Mesenchymal stem cell (in vitro differentiated cells and primary cell): ENCODE data around the gene EML6.

ENCODE experiments used
- DNase-seq: peaks from one replicate; pipeline ENCODE4 v3.0.0-alpha.2; 2013
- H2AFZ ChIP-seq: one replicate; pipeline ENCODE4 v1.6.1; 2013; ENCODE audit warnings: low read depth, mild to moderate bottlenecking, control low read depth, inconsistent platforms, low read length, moderate library complexity
- H2AK5ac ChIP-seq: 2 replicates; pipeline ENCODE4 v1.6.1; 2013; ENCODE audit warnings: low read length, moderate library complexity, mild to moderate bottlenecking, inconsistent platforms; ENCODE audit not compliant: severe bottlenecking
- H2BK120ac ChIP-seq: one replicate; pipeline ENCODE4 v1.6.1; 2013; ENCODE audit warnings: low read depth, mild to moderate bottlenecking, inconsistent platforms, low read length, moderate library complexity
- H2BK12ac ChIP-seq, 2 experiments: one replicate each; pipeline ENCODE4 v1.6.1; 2013; ENCODE audit warnings: inconsistent platforms in 2 of 2, low read length in 2 of 2, mild to moderate bottlenecking in 2 of 2, moderate library complexity in 2 of 2, control low read depth in 1 of 2
- H2BK15ac ChIP-seq: one replicate; pipeline ENCODE4 v1.6.1; 2013; ENCODE audit warnings: mild to moderate bottlenecking, low read depth, inconsistent platforms; ENCODE audit not compliant: poor library complexity, severe bottlenecking
- H2BK5ac ChIP-seq: 2 replicates; pipeline ENCODE4 v1.6.1; 2013; ENCODE audit warnings: low read depth, mild to moderate bottlenecking, low read length, control low read depth, inconsistent platforms; ENCODE audit not compliant: poor library complexity, severe bottlenecking
- H3K14ac ChIP-seq, 2 experiments: one replicate each; pipeline ENCODE4 v1.6.1; 2013; ENCODE audit warnings: inconsistent platforms in 2 of 2, low read length in 2 of 2, control low read depth in 1 of 2, mild to moderate bottlenecking in 1 of 2, moderate library complexity in 1 of 2
- H3K18ac ChIP-seq, 2 experiments: one replicate each; pipeline ENCODE4 v1.6.1; 2013; ENCODE audit warnings: inconsistent platforms in 2 of 2, low read length in 2 of 2, control low read depth in 1 of 2, low read depth in 1 of 2, mild to moderate bottlenecking in 1 of 2
- H3K23ac ChIP-seq, 2 experiments: one replicate each; pipeline ENCODE4 v1.6.1; 2013; ENCODE audit warnings: inconsistent platforms in 2 of 2, low read length in 2 of 2, mild to moderate bottlenecking in 2 of 2, moderate library complexity in 2 of 2, control low read depth in 1 of 2
- H3K27ac ChIP-seq: 2 replicates; pipeline ENCODE4 v1.5.1; 2013; ENCODE audit warnings: mild to moderate bottlenecking, moderate library complexity, low read length, control low read depth, inconsistent platforms; ENCODE audit not compliant: poor library complexity, severe bottlenecking
- H3K27me3 ChIP-seq, 2 experiments: 2 replicates each; pipeline versions ENCODE4 v1.6.1 to v1.7.0; 2013; ENCODE audit warnings: low read length in 2 of 2, mild to moderate bottlenecking in 2 of 2, moderate library complexity in 2 of 2, control low read depth in 1 of 2, inconsistent platforms in 1 of 2; ENCODE audit not compliant: control insufficient read depth in 1 of 2, insufficient read depth in 1 of 2
- H3K36me3 ChIP-seq, 2 experiments: 2 replicates each; pipeline versions ENCODE4 v1.6.1 to v1.7.0; 2013; ENCODE audit warnings: low read length in 2 of 2, control low read depth in 1 of 2, inconsistent platforms in 1 of 2, low read depth in 1 of 2, mild to moderate bottlenecking in 1 of 2; ENCODE audit not compliant: insufficient read depth in 2 of 2, control insufficient read depth in 1 of 2
- H3K4ac ChIP-seq, 2 experiments: one replicate each; pipeline ENCODE4 v1.6.1; 2013; ENCODE audit warnings: inconsistent platforms in 2 of 2, low read length in 2 of 2, mild to moderate bottlenecking in 2 of 2, moderate library complexity in 2 of 2, control low read depth in 1 of 2, low read depth in 1 of 2
- H3K4me1 ChIP-seq: 2 replicates; pipeline ENCODE4 v1.6.1; 2013; ENCODE audit warnings: low read depth, low read length, control low read depth; ENCODE audit not compliant: control insufficient read depth, insufficient read depth
- H3K4me2 ChIP-seq: 2 replicates; pipeline ENCODE4 v1.6.1; 2013; ENCODE audit warnings: low read length, mild to moderate bottlenecking, inconsistent platforms; ENCODE audit not compliant: poor library complexity, severe bottlenecking
- H3K4me3 ChIP-seq, 2 experiments: 2 replicates each; pipeline versions ENCODE4 v1.5.1 to v1.7.0; 2013; ENCODE audit warnings: low read length in 2 of 2, mild to moderate bottlenecking in 2 of 2, control low read depth in 1 of 2, low read depth in 1 of 2; ENCODE audit not compliant: insufficient read depth in 1 of 2
- H3K79me1 ChIP-seq: replicated peaks from 2 replicates; pipeline ENCODE4 v1.6.1; 2013; ENCODE audit warnings: mild to moderate bottlenecking, control low read depth, low read length, inconsistent platforms; ENCODE audit not compliant: poor library complexity, severe bottlenecking
- H3K9ac ChIP-seq: 2 replicates; pipeline ENCODE4 v1.7.0; 2013; ENCODE audit warnings: mild to moderate bottlenecking, low read length, moderate library complexity
- H3K9me3 ChIP-seq: 2 replicates; pipeline ENCODE4 v1.7.0; 2013; ENCODE audit warnings: mild to moderate bottlenecking, low read length; ENCODE audit not compliant: control insufficient read depth
- H4K8ac ChIP-seq: one replicate; pipeline ENCODE4 v1.6.1; 2013; ENCODE audit warnings: inconsistent platforms, mild to moderate bottlenecking, low read length, moderate library complexity
- H4K91ac ChIP-seq: one replicate; pipeline ENCODE4 v1.6.1; 2013; ENCODE audit warnings: mild to moderate bottlenecking, low read length, inconsistent platforms
- WGBS: methylation state at CpG from one replicate; pipeline ENCODE4 v1.1.7; 2013; ENCODE audit warnings: mixed read lengths; 5-methylcytosine and 5-hydroxymethylcytosine counted together

The EML6 gene

GRCh38 chr2:54908591-54908990 is 185.1 kb downstream of the EML6 start:
- H3K36me3 ChIP-seq = no peaks in the 10 kb centered on the region
- no peak overlapping the region for H4K91ac ChIP-seq
- peaks cover 4% of the 10 kb centered on the region for H3K4me1 ChIP-seq
- H2BK5ac ChIP-seq = no peak overlapping the region
- H2AFZ ChIP-seq = no peak overlapping the region
- H3K79me1 ChIP-seq = peaks cover 2% of the 10 kb centered on the region
- H4K8ac ChIP-seq = peak overlapping the region; percentile 49
- no peak overlapping the region for H3K14ac ChIP-seq
- H3K27ac ChIP-seq = no peak overlapping the region
- H2BK15ac ChIP-seq = no peak overlapping the region
- H3K23ac ChIP-seq = no peak overlapping the region
- no peaks in the 10 kb centered on the region for H3K27me3 ChIP-seq
- H2AK5ac ChIP-seq = no peak overlapping the region
- DNase-seq = no peak
- no peak overlapping the region for H3K4ac ChIP-seq
- H3K9me3 ChIP-seq = no peaks in the 10 kb centered on the region
- H3K4me2 ChIP-seq = no peak overlapping the region
- peak overlapping the region in 1 of 2 experiments; percentile 3 for H2BK12ac ChIP-seq
- H3K18ac ChIP-seq = no peak overlapping the region
- H3K9ac ChIP-seq = no peak overlapping the region
- 89% methylated on average over 5 of the region's 6 CpGs for WGBS
- no peak overlapping the region for H3K4me3 ChIP-seq
- no peak overlapping the region for H2BK120ac ChIP-seq

- Histone ChIP-seq H4K91ac (no peak overlapping the region), H3K79me1 (peaks cover 2% of the 10 kb centered on the region), H3K36me3 (no peaks in the 10 kb centered on the region), H3K4me2 (no peak overlapping the region), H2BK15ac (no peak overlapping the region), H3K23ac (no peak overlapping the region), H3K27me3 (no peaks in the 10 kb centered on the region), H2BK12ac (no peak overlapping the region), H3K14ac (no peak overlapping the region), H3K4me1 (peaks cover 4% of the 10 kb centered on the region), H2AFZ (no peak overlapping the region), H3K27ac (no peak overlapping the region), H4K8ac (no peak overlapping the region), H3K4ac (no peak overlapping the region), H3K9me3 (no peaks in the 10 kb centered on the region), H2AK5ac (no peak overlapping the region), H3K4me3 (no peak overlapping the region), H2BK120ac (no peak overlapping the region), H3K18ac (no peak overlapping the region), H3K9ac (peak overlapping the region; percentile 19), H2BK5ac (no peak overlapping the region)
- peak; percentile 41 for DNase-seq
- whole genome bisulfite sequencing = 71% methylated on average over 1 of the region's 3 CpGs
Measured at GRCh38 chr2:54909001-54909400, 185.5 kb downstream of the EML6 start.

GRCh38 chr2:54912305-54912704 is 188.8 kb downstream of the EML6 start:
- Histone ChIP-seq H2AK5ac (no peak overlapping the region), H3K27me3 (no peaks in the 10 kb centered on the region), H2BK12ac (no peak overlapping the region), H3K4me1 (no peaks in the 10 kb centered on the region), H4K91ac (no peak overlapping the region), H3K4me2 (no peak overlapping the region), H2BK15ac (no peak overlapping the region), H2BK5ac (no peak overlapping the region), H3K27ac (no peak overlapping the region), H2AFZ (no peak overlapping the region), H4K8ac (no peak overlapping the region), H3K79me1 (no peaks in the 10 kb centered on the region), H3K9me3 (no peaks in the 10 kb centered on the region), H3K4me3 (no peak overlapping the region), H3K9ac (no peak overlapping the region), H3K14ac (no peak overlapping the region), H3K18ac (no peak overlapping the region), H3K36me3 (no peaks in the 10 kb centered on the region), H2BK120ac (no peak overlapping the region), H3K4ac (no peak overlapping the region), H3K23ac (no peak overlapping the region)
- no peak for DNase-seq
- 100% methylated on average over 1 of the region's 4 CpGs for WGBS

- no peaks in the 10 kb centered on the region for H3K9me3 ChIP-seq
- H2BK15ac ChIP-seq = no peak overlapping the region
- no peak overlapping the region for H3K23ac ChIP-seq
- no peak for DNase-seq
- no peaks in the 10 kb centered on the region for H3K27me3 ChIP-seq
- H3K14ac ChIP-seq = no peak overlapping the region
- H2BK12ac ChIP-seq = no peak overlapping the region
- no peak overlapping the region for H2BK120ac ChIP-seq
- H3K18ac ChIP-seq = no peak overlapping the region
- no peak overlapping the region for H3K4me2 ChIP-seq
- H3K27ac ChIP-seq = no peak overlapping the region
- H2AFZ ChIP-seq = no peak overlapping the region
- H2AK5ac ChIP-seq = no peak overlapping the region
- H2BK5ac ChIP-seq = no peak overlapping the region
- no peaks in the 10 kb centered on the region for H3K79me1 ChIP-seq
- no peaks in the 10 kb centered on the region for H3K36me3 ChIP-seq
- no peak overlapping the region for H3K4me3 ChIP-seq
- H4K91ac ChIP-seq = no peak overlapping the region
- no peaks in the 10 kb centered on the region for H3K4me1 ChIP-seq
- no peak overlapping the region for H3K9ac ChIP-seq
- 93% methylated on average over 1 of the region's 1 CpG for WGBS
- H4K8ac ChIP-seq = no peak overlapping the region
- H3K4ac ChIP-seq = no peak overlapping the region
Measured at GRCh38 chr2:54912893-54913292, 189.4 kb downstream of the EML6 start.
